HEK293T (cell line): Measurements from ENCODE around the gene JCAD.

Experiments
- ARNT ChIP-seq: fragments of 450-650 bp; IDR thresholded peaks from 2 replicates; pipeline ENCODE4 v1.6.1; 2017; ENCODE audit warnings: mild to moderate bottlenecking
- BHLHE40 ChIP-seq: fragments of 450-650 bp; IDR thresholded peaks from 2 replicates; pipeline ENCODE4 v1.6.1; 2016; ENCODE audit warnings: mild to moderate bottlenecking, moderate library complexity, borderline replicate concordance
- CTBP1 ChIP-seq: fragments of 450-650 bp; IDR thresholded peaks from 2 replicates; pipeline ENCODE4 v1.6.1; 2016; ENCODE audit warnings: borderline replicate concordance
- ELF4 ChIP-seq: fragments of 450-650 bp; IDR thresholded peaks from 2 replicates; pipeline ENCODE4 v1.6.1; 2017; ENCODE audit warnings: antibody characterized with exemption
- FOXA1 ChIP-seq: fragments of 450-650 bp; IDR thresholded peaks from 2 replicates; pipeline ENCODE4 v1.6.1; 2016; ENCODE audit warnings: mild to moderate bottlenecking
- FOXK2 ChIP-seq: fragments of 450-650 bp; IDR thresholded peaks from 2 replicates; pipeline ENCODE4 v1.6.1; 2016; ENCODE audit warnings: mild to moderate bottlenecking
- FOXM1 ChIP-seq: fragments of 450-650 bp; IDR thresholded peaks from 2 replicates; pipeline ENCODE4 v1.6.1; 2017; ENCODE audit warnings: mild to moderate bottlenecking, borderline replicate concordance
- HDGF ChIP-seq: fragments of 450-650 bp; IDR thresholded peaks from 2 replicates; pipeline ENCODE4 v1.6.1; 2017; ENCODE audit warnings: antibody characterized with exemption, borderline replicate concordance
- NFRKB ChIP-seq: fragments of 450-650 bp; IDR thresholded peaks from 2 replicates; pipeline ENCODE4 v1.6.1; 2016; ENCODE audit warnings: mild to moderate bottlenecking, moderate library complexity
- SP1 ChIP-seq: fragments of 450-650 bp; IDR thresholded peaks from 2 replicates; pipeline ENCODE4 v1.6.1; 2017
- SUZ12 ChIP-seq: fragments of 450-650 bp; IDR thresholded peaks from 2 replicates; pipeline ENCODE4 v1.6.1; 2016; ENCODE audit warnings: mild to moderate bottlenecking
- TARDBP ChIP-seq: fragments of 450-650 bp; IDR thresholded peaks from 2 replicates; pipeline ENCODE4 v1.6.1; 2016
- TF ChIP-seq, protein P1 (sequence below): fragments of 450-650 bp; IDR thresholded peaks from 2 replicates; pipeline ENCODE4 v1.6.1; 2016

DNA sequence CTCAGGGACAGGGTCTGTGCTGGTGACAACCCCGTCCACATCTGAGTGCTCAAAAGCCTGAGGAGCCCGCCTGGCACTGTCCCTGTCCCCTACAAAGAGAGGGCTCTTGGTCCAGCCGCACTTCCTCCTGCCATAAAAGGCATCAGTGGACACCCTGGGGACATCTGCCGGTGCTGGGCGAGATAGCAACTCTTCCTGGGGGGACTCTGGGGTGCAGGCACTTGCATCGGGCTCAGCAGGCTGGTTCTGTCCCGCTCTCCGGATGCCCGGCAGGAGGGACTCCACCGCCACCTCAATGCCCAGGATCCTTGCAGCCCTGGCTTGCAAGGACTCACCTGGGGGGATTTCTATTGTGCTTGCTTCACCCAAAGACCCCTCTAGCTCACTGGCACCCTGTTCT lies 32.8 kb downstream of the JCAD start:
- no peak for TF ChIP-seq CTBP1
- no peak for TF ChIP-seq BHLHE40
- no peak for TF ChIP-seq SP1
- TF ChIP-seq TARDBP = no peak
- no peak for TF ChIP-seq FOXM1
- no peak for TF ChIP-seq FOXA1
- no peak for TF ChIP-seq ELF4
- no peak for TF ChIP-seq HDGF
- TF ChIP-seq, protein P1, sequence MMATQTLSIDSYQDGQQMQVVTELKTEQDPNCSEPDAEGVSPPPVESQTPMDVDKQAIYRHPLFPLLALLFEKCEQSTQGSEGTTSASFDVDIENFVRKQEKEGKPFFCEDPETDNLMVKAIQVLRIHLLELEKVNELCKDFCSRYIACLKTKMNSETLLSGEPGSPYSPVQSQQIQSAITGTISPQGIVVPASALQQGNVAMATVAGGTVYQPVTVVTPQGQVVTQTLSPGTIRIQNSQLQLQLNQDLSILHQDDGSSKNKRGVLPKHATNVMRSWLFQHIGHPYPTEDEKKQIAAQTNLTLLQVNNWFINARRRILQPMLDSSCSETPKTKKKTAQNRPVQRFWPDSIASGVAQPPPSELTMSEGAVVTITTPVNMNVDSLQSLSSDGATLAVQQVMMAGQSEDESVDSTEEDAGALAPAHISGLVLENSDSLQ = no peak
- TF ChIP-seq FOXK2 = no peak
- no peak for TF ChIP-seq ARNT
- TF ChIP-seq NFRKB = no peak
- TF ChIP-seq SUZ12 = no peak
